DOHH2 (cell line): ENCODE results near the gene SNX13.

Experiments
- CTCF ChIP-seq: fragments of 200-600 bp; sonication (generic); IDR thresholded peaks from one replicate; pipeline ENCODE4 v1.5.1; 2014; ENCODE audit warnings: antibody characterized with exemption, mild to moderate bottlenecking, low read depth, low read length; ENCODE audit not compliant: poor library complexity, severe bottlenecking
- EZH2phosphoT487 ChIP-seq: fragments of 200-600 bp; sonication (generic); IDR thresholded peaks from 2 replicates; pipeline ENCODE4 v1.6.1; 2017; ENCODE audit warnings: borderline replicate concordance, mild to moderate bottlenecking, antibody characterized with exemption, low read length, moderate library complexity, mixed read lengths

GRCh38 chr7:17829001-17829400, 111.3 kb downstream of the SNX13 start:
- TF ChIP-seq CTCF (no peak), EZH2phosphoT487 (no peak)
